GM10847 (cell line): Measurements from ENCODE around the gene TPK1.

Experiments used
- POLR2A ChIP-seq: IDR thresholded peaks from 2 replicates; pipeline ENCODE4 v1.6.1; 2011; ENCODE audit not compliant: insufficient read length; ENCODE audit errors: extremely low read depth

TPK1 gene

GRCh38 chr7:144649120-144649519 lies 186.7 kb downstream of the TPK1 start:
- TF ChIP-seq POLR2A, result no peak

GRCh38 chr7:144641389-144642044 lies 194.3 kb downstream of the TPK1 start:
- no peak for TF ChIP-seq POLR2A

GRCh38 chr7:144632724-144633123 lies 203.1 kb downstream of the TPK1 start:
- TF ChIP-seq POLR2A, result no peak

GRCh38 chr7:144629598-144629997 lies 206.3 kb downstream of the TPK1 start:
- TF ChIP-seq POLR2A, result no peak

GRCh38 chr7:144629011-144629410 lies 206.8 kb downstream of the TPK1 start:
- no peak for TF ChIP-seq POLR2A

GRCh38 chr7:144628176-144628575 lies 207.7 kb downstream of the TPK1 start:
- TF ChIP-seq POLR2A, result no peak

- no peak for TF ChIP-seq POLR2A
Measured at GRCh38 chr7:144622745-144623144, 213.1 kb downstream of the TPK1 start.

- TF ChIP-seq POLR2A, result no peak
Measured at GRCh38 chr7:144606261-144606660, 229.6 kb downstream of the TPK1 start.

- TF ChIP-seq POLR2A, result no peak
Measured at GRCh38 chr7:144596953-144597352, 238.9 kb downstream of the TPK1 start.

- no peak for TF ChIP-seq POLR2A
Measured at GRCh38 chr7:144594580-144594979, 241.3 kb downstream of the TPK1 start.

- no peak for TF ChIP-seq POLR2A
Measured at GRCh38 chr7:144588559-144589051, 247.2 kb downstream of the TPK1 start.

GRCh38 chr7:144587701-144588100 lies 248.2 kb downstream of the TPK1 start:
- TF ChIP-seq POLR2A, result no peak

- TF ChIP-seq POLR2A, result no peak
Measured at GRCh38 chr7:144584726-144585125, 251.1 kb downstream of the TPK1 start.

GRCh38 chr7:144579687-144580086 lies 256.2 kb downstream of the TPK1 start:
- TF ChIP-seq POLR2A, result no peak

- no peak for TF ChIP-seq POLR2A
Measured at GRCh38 chr7:144575456-144575855, 260.4 kb downstream of the TPK1 start.

GRCh38 chr7:144568233-144568632 lies 267.6 kb downstream of the TPK1 start:
- no peak for TF ChIP-seq POLR2A

GRCh38 chr7:144565586-144565985 lies 270.3 kb downstream of the TPK1 start:
- no peak for TF ChIP-seq POLR2A

GRCh38 chr7:144549861-144550260 lies 286.0 kb downstream of the TPK1 start:
- no peak for TF ChIP-seq POLR2A

GRCh38 chr7:144548556-144548955 lies 287.3 kb downstream of the TPK1 start:
- TF ChIP-seq POLR2A, result no peak
